Ishikawa (cell line): ENCODE results near the gene KCNK3.

Experiments
- CEBPB ChIP-seq: IDR thresholded peaks from 2 replicates; pipeline ENCODE4 v1.6.1; 2012
- CREB1 ChIP-seq: IDR thresholded peaks from 2 replicates; pipeline ENCODE4 v1.6.1; 2012; ENCODE audit warnings: low read depth
- EGR1 ChIP-seq: IDR thresholded peaks from 2 replicates; pipeline ENCODE4 v1.6.1; 2012
- EP300 ChIP-seq: IDR thresholded peaks from 2 replicates; pipeline ENCODE4 v1.6.1; 2012; ENCODE audit warnings: borderline replicate concordance
- FOXM1 ChIP-seq: IDR thresholded peaks from 2 replicates; pipeline ENCODE4 v1.6.1; 2012; ENCODE audit warnings: low read depth, borderline replicate concordance
- MAX ChIP-seq: IDR thresholded peaks from 2 replicates; pipeline ENCODE4 v1.6.1; 2012
- NFIC ChIP-seq: IDR thresholded peaks from 2 replicates; pipeline ENCODE4 v1.6.1; 2012
- RAD21 ChIP-seq: IDR thresholded peaks from 2 replicates; pipeline ENCODE4 v1.6.1; 2012; ENCODE audit warnings: low read depth
- TAF1 ChIP-seq: IDR thresholded peaks from 2 replicates; pipeline ENCODE4 v1.6.1; 2012; ENCODE audit warnings: low read depth, mild to moderate bottlenecking
- TCF12 ChIP-seq: IDR thresholded peaks from 2 replicates; pipeline ENCODE4 v1.6.1; 2012; ENCODE audit warnings: low read depth
- TEAD4 ChIP-seq: IDR thresholded peaks from 2 replicates; pipeline ENCODE4 v1.6.1; 2012
- USF1 ChIP-seq: IDR thresholded peaks from 2 replicates; pipeline ENCODE4 v1.6.1; 2012
- YY1 ChIP-seq: IDR thresholded peaks from 2 replicates; pipeline ENCODE4 v1.6.1; 2012; ENCODE audit warnings: low read depth
- ZBTB7A ChIP-seq: IDR thresholded peaks from 2 replicates; pipeline ENCODE4 v1.6.1; 2012; ENCODE audit warnings: low read depth
- TF ChIP-seq, protein P1 (sequence below): IDR thresholded peaks from 2 replicates; pipeline ENCODE4 v1.6.1; 2012; ENCODE audit warnings: low read depth, mild to moderate bottlenecking

KCNK3 gene

GRCh38 chr2:26679867-26680266, 12.7 kb upstream of the KCNK3 start:
- TF ChIP-seq FOXM1: no peak
- no peak for TF ChIP-seq TCF12
- no peak for TF ChIP-seq EGR1
- no peak for TF ChIP-seq RAD21
- TF ChIP-seq ZBTB7A: no peak
- TF ChIP-seq MAX: no peak
- TF ChIP-seq NFIC: no peak
- TF ChIP-seq, protein P1, sequence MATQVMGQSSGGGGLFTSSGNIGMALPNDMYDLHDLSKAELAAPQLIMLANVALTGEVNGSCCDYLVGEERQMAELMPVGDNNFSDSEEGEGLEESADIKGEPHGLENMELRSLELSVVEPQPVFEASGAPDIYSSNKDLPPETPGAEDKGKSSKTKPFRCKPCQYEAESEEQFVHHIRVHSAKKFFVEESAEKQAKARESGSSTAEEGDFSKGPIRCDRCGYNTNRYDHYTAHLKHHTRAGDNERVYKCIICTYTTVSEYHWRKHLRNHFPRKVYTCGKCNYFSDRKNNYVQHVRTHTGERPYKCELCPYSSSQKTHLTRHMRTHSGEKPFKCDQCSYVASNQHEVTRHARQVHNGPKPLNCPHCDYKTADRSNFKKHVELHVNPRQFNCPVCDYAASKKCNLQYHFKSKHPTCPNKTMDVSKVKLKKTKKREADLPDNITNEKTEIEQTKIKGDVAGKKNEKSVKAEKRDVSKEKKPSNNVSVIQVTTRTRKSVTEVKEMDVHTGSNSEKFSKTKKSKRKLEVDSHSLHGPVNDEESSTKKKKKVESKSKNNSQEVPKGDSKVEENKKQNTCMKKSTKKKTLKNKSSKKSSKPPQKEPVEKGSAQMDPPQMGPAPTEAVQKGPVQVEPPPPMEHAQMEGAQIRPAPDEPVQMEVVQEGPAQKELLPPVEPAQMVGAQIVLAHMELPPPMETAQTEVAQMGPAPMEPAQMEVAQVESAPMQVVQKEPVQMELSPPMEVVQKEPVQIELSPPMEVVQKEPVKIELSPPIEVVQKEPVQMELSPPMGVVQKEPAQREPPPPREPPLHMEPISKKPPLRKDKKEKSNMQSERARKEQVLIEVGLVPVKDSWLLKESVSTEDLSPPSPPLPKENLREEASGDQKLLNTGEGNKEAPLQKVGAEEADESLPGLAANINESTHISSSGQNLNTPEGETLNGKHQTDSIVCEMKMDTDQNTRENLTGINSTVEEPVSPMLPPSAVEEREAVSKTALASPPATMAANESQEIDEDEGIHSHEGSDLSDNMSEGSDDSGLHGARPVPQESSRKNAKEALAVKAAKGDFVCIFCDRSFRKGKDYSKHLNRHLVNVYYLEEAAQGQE: no peak
- TF ChIP-seq USF1: no peak
- TF ChIP-seq YY1: no peak
- no peak for TF ChIP-seq EP300
- no peak for TF ChIP-seq TEAD4
- no peak for TF ChIP-seq CREB1
- TF ChIP-seq CEBPB: no peak
- no peak for TF ChIP-seq TAF1

DNA sequence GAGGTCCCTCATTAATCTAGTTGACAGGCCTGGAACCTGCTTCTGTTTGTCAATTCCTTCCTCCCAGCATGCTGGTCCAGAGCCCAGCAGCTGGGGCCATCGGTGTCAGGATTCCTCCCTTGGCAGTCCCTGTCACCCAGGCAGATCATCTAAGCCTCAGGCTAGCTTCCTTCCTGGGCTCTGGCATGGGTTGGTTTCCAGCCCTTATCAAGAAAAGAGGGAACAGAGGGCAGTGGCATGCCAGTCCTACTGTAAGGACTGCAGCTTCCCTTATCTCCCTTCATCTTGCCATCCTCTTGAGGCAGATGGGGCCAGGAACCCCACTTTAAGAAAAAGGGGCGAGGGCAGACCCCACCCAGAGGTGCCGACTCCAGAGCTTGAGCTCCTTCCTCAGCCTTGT, 10.9 kb upstream of the KCNK3 start:
- TF ChIP-seq YY1: no peak
- TF ChIP-seq USF1: no peak
- no peak for TF ChIP-seq MAX

DNA sequence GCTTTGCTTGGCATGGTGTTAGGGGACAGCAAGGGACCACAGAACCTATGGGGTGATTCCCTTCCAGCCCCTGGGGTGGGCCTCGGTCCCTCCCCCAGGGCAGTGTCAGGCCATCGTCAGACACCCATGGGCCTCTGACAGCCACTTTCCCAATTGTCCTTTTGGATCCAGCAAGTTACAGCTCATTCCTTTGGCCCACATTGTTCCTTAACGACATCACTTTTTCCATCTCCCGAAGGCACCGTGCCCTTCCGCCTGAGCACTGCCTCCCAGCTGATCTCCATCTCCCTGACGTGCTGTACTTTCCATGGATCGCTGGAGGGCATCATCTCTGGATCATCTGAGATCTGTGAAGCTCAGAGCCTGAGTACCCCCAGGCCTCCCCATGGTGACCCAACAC, 10.4 kb upstream of the KCNK3 start:
- no peak for TF ChIP-seq YY1
- no peak for TF ChIP-seq USF1
- no peak for TF ChIP-seq CEBPB
- no peak for TF ChIP-seq ZBTB7A
- TF ChIP-seq, protein P1: no peak

DNA sequence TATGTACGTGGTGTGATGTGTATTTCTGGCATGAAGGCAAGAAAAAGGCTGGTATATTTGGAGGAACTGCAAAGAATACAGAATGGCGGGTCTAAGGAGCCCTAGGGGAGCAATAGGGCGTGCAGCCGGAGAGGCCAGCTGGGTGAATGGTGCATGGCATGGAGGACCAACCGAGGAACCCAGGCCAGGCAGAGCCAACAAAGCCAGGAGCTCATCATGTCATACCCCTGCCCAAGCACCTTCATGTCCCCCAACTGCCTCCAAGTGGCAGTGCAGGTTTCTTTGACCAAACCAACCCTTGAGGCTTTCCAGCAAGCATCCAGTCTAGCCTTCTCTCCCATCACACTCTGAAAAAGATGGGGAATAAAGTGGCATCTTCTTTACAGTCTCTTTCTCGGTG, 8.9 kb upstream of the KCNK3 start:
- no peak for TF ChIP-seq TCF12
- no peak for TF ChIP-seq RAD21
- TF ChIP-seq FOXM1: no peak
- no peak for TF ChIP-seq MAX
- TF ChIP-seq, protein P1: no peak
- TF ChIP-seq YY1: no peak
- TF ChIP-seq ZBTB7A: no peak
- TF ChIP-seq NFIC: no peak
- no peak for TF ChIP-seq EGR1
- TF ChIP-seq EP300: no peak
- TF ChIP-seq TAF1: no peak
- no peak for TF ChIP-seq USF1
- no peak for TF ChIP-seq CEBPB
- TF ChIP-seq TEAD4: no peak
- no peak for TF ChIP-seq CREB1
